ENCODE data around the gene SGMS2. TPM values are rescaled to one million over a fixed set of nuclear protein-coding genes. Genes with fewer than 3 reads are reported as not detected.

SGMS2 gene
- total and polyA plus RNA-seq, 2 of the 13 experiments (the other 11 are each of a cell fraction or from before 2014, with no cell fraction given), result 1.2 to 1.7 TPM

- TF ChIP-seq NR2F6 (IDR thresholded peaks at IDR 0.05) (no peak), NR2F6 (CRISPR knock-in tag; IDR thresholded peaks at IDR 0.05) (no peak), NBN (conservative IDR thresholded peaks at IDR 0.05) (no peak), EZH2 (conservative IDR thresholded peaks at IDR 0.05; ENCODE audit: low read depth, low read length) (no peak), ZNF501 (CRISPR knock-in tag; IDR thresholded peaks at IDR 0.05) (peak; percentile 75), ZNF773 (CRISPR knock-in tag; IDR thresholded peaks at IDR 0.05; ENCODE audit: borderline replicate concordance) (no peak), EHMT2 (IDR thresholded peaks at IDR 0.05; ENCODE audit: borderline replicate concordance, low read depth, low read length) (no peak), ZSCAN12 (CRISPR knock-in tag; IDR thresholded peaks at IDR 0.05) (no peak), SOX6 (IDR thresholded peaks at IDR 0.05) (no peak), SOX6 (CRISPR knock-in tag; IDR thresholded peaks at IDR 0.05) (no peak), ZNF512 (CRISPR knock-in tag; IDR thresholded peaks at IDR 0.05) (no peak), HIVEP1 (CRISPR knock-in tag; IDR thresholded peaks at IDR 0.05) (no peak), ZNF138 (CRISPR knock-in tag; IDR thresholded peaks at IDR 0.05; ENCODE audit: low read depth) (no peak), ZNF253 (CRISPR knock-in tag; IDR thresholded peaks at IDR 0.05; ENCODE audit: borderline replicate concordance) (no peak), RFX1 (IDR thresholded peaks at IDR 0.05) (no peak), SSRP1 (CRISPR knock-in tag; IDR thresholded peaks at IDR 0.05) (no peak), RFXAP (CRISPR knock-in tag; IDR thresholded peaks at IDR 0.05; ENCODE audit: borderline replicate concordance) (no peak), GPN1 (CRISPR knock-in tag; IDR thresholded peaks at IDR 0.05; ENCODE audit: borderline replicate concordance) (no peak), CEBPB (IDR thresholded peaks at IDR 0.05; ENCODE audit: borderline replicate concordance, low read depth, low read length) (no peak), MIXL1 (CRISPR knock-in tag; IDR thresholded peaks at IDR 0.05) (no peak), SMYD3 (CRISPR knock-in tag; IDR thresholded peaks at IDR 0.05) (no peak), ZBTB10 (CRISPR knock-in tag; IDR thresholded peaks at IDR 0.05; ENCODE audit: borderline replicate concordance) (no peak), AHR (CRISPR knock-in tag; IDR thresholded peaks at IDR 0.05) (no peak), MTF1 (CRISPR knock-in tag; IDR thresholded peaks at IDR 0.05) (no peak), NR1H2 (CRISPR knock-in tag; IDR thresholded peaks at IDR 0.05; ENCODE audit: borderline replicate concordance, low read depth) (no peak), ZNF644 (CRISPR knock-in tag; IDR thresholded peaks at IDR 0.05; ENCODE audit: low read depth) (no peak), ZBTB37 (CRISPR knock-in tag; IDR thresholded peaks at IDR 0.05) (no peak), ESRRA (CRISPR knock-in tag; IDR thresholded peaks at IDR 0.05; ENCODE audit: low read depth) (no peak)
Measured at GRCh38 chr4:107930821-107931774, 106.4 kb downstream of the SGMS2 start, which contains the start of gene CYP2U1 (continued).
